LNCAP (cell line): ENCODE results near the gene TMSB10.

Experiments used
- TF ChIP-seq, protein P1 (sequence below): fragments of 450-650 bp; IDR thresholded peaks from 2 replicates; pipeline ENCODE4 v1.5.1; 2017; ENCODE audit warnings: mild to moderate bottlenecking

Gene TMSB10

DNA sequence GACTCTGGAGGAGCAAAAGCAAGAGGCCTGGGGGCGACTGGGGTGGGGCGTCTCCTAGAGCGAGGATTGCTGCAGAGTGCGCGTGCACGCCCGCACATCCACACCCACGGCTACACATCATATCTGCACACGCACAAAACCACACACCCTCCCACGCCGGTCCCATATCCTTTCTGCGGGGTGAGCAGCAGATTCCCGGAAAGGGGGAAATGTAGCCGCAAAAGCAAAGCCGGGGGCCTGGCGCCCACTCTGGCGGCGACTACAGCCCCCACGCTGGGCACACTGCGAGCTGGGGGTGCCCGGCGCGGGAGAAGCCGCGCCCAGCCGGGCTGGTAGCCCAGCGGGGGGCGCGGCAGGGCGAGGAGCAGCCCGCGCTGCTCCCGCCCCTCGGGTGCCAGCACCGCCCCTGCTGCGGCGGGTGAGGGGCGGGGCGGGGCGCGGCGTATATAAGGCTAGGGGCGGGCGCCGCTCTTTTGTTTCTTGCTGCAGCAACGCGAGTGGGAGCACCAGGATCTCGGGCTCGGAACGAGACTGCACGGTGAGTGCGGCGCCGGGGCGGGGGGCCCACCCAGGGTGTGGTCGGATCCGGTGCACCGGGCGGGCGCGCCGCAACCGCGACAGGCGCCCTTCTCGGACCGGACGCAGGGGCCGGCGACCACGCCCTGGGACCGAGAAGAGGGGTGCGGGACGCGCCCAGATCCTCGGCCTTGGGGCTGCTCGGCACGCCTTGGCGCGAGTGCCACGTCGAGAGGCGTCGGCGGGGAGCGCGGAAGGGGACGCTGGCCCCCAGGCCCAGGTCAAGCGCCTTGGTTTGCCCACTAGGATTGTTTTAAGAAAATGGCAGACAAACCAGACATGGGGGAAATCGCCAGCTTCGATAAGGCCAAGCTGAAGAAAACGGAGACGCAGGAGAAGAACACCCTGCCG, at the start of gene TMSB10:
Gene TMSB10 (plus strand): TSS at position 476 of the 927 bp plus-strand sequence.
- TF ChIP-seq, protein P1, sequence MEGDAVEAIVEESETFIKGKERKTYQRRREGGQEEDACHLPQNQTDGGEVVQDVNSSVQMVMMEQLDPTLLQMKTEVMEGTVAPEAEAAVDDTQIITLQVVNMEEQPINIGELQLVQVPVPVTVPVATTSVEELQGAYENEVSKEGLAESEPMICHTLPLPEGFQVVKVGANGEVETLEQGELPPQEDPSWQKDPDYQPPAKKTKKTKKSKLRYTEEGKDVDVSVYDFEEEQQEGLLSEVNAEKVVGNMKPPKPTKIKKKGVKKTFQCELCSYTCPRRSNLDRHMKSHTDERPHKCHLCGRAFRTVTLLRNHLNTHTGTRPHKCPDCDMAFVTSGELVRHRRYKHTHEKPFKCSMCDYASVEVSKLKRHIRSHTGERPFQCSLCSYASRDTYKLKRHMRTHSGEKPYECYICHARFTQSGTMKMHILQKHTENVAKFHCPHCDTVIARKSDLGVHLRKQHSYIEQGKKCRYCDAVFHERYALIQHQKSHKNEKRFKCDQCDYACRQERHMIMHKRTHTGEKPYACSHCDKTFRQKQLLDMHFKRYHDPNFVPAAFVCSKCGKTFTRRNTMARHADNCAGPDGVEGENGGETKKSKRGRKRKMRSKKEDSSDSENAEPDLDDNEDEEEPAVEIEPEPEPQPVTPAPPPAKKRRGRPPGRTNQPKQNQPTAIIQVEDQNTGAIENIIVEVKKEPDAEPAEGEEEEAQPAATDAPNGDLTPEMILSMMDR: no peak

DNA sequence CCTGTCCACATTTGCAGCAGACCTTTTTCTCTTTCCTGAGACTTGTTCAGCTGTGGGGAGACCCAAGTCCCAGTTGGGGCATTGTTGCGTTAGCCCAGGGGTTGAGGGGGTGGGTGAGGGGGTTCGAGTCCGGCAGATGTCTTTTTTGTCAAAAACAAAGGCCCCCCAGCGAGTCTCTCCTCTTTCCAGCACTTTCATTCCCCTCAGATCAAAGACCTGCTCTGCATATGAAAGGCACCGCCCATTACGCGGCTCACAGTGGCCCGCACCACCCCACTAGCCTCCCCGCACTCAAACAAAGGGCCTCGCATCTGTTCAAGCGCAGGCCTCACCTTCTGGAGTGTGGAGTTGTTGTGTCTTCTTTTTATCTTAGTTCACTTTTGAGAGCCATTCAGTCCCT, 49.7 kb upstream of the TMSB10 start:
- TF ChIP-seq, protein P1: no peak

DNA sequence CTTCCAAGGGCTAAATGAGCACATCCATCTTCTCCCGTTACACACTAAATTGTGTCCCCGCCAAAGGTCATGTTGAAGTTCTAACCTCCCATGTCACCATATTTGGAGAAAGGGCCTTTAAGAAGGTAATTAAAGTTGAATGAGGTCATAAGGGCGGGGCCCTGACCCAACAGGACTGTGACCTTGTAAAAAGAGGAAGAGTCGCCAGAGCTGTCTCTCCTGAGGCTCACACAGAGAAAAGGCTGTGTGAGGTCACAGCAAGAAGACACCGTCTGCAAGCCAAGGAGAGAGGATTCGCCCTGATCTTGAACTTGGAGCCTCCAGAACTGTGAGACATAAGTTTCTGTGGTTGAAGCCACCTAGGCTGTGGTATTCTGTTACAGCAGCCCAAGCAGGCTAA, 48.7 kb upstream of the TMSB10 start:
- TF ChIP-seq, protein P1: no peak

DNA sequence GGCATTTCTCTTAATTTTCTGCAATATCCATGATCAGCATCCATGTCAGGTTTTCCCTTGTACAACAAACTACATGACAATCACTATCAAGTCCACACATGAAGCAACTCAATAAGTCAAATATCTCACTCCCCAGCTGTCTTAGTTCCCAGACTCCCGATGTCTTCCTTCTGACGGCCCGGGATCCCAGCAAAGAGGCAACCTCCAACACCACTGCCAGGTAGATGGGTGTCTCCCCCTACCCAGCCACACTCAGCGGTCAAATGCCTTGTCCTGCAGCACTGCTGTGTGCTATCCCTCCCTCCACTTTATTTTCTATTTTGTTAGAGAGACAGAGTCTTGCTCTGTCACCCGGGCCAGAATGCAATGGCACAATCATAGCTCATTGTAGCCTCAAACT, 47.9 kb upstream of the TMSB10 start:
- TF ChIP-seq, protein P1: no peak

DNA sequence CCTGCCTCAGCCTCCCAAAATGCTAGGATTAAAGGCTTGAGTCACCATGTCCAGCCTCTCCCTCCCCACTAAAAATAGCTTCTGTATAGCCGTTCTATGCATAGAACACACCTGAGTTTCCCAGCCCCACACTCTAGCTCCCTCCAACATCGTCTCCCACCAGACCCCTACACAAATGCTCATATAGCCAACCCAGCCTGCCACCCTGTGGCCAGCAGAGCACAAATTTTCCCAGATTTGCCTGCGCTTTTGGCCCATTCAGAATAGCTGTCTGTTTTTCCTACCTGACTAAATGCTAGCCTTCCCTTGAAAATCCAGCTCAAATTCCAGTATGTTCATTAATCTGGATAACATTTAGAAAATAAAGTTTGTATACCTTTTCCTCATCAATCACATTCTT, 47.3 kb upstream of the TMSB10 start:
- TF ChIP-seq, protein P1: no peak

DNA sequence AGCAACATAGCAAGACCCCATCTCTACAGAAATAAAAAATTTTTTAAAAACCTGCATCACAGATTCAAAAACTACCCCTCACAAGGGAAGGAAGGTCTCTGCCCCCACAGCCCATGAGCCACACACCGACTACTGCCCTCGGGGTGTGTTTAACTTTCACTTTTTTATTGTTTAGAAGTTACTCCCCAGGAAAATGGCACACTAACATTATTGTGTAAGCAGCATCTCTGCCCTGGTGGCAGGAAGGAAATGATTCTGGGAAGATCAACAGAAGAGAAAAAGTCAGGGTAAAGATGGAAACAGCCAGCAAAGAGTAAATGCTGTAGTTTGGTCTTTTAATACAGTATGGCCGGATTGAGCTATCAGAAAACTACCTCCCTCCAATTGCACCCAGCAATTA, 46.5 kb upstream of the TMSB10 start:
- TF ChIP-seq, protein P1: no peak

DNA sequence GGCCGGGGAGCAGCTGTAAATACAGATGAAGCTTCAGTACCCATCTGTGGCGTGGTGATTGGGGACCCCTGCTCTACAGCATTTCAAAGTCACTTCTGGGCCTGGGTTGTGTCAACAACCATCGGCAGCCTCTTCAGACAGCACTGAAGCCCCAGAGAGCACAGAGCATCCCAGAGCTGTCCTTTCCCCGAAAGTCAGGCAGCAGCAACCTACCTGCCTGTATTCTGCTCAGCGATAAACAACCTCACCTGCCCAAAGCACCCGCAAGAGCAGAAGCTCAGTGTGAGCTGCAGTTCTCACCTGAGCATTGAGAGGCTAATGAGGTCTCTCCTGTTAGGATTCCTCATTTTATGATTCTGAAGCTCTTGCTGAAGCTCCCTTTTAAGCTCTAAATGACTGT, 43.9 kb upstream of the TMSB10 start:
- TF ChIP-seq, protein P1: no peak
